SH-SY5Y (cell line): ENCODE results near the gene INO80B.

Experiments
- GATA2 ChIP-seq: IDR thresholded peaks from 2 replicates; pipeline ENCODE4 v1.6.1; 2011; ENCODE audit warnings: mild to moderate bottlenecking, low read depth, low read length
- GATA3 ChIP-seq: IDR thresholded peaks from 2 replicates; pipeline ENCODE4 v1.6.1; 2011; ENCODE audit warnings: low read depth, mild to moderate bottlenecking, low read length, moderate library complexity

GRCh38 chr2:74439803-74440377 is 15.0 kb upstream of the INO80B start:
- TF ChIP-seq GATA2 (no peak), GATA3 (no peak)
